AG09309 (cell line): ENCODE measurements around the gene ARPP21.

Experiments
- DNase-seq: peaks from one replicate; pipeline ENCODE4 v3.0.0-alpha.2; 2010; ENCODE audit warnings: low read depth
- H3K4me3 ChIP-seq: 2 replicates; pipeline ENCODE4 v1.5.1; 2011; ENCODE audit warnings: mild to moderate bottlenecking, low read depth, low read length, moderate library complexity; ENCODE audit not compliant: control insufficient read depth
- TF ChIP-seq, protein P1 (sequence below): IDR thresholded peaks from 2 replicates; pipeline ENCODE4 v1.5.1; 2011; ENCODE audit warnings: mild to moderate bottlenecking, low read depth, low read length, inconsistent platforms; ENCODE audit not compliant: insufficient read depth, control insufficient read depth; ENCODE audit errors: missing control alignments

Gene ARPP21

DNA sequence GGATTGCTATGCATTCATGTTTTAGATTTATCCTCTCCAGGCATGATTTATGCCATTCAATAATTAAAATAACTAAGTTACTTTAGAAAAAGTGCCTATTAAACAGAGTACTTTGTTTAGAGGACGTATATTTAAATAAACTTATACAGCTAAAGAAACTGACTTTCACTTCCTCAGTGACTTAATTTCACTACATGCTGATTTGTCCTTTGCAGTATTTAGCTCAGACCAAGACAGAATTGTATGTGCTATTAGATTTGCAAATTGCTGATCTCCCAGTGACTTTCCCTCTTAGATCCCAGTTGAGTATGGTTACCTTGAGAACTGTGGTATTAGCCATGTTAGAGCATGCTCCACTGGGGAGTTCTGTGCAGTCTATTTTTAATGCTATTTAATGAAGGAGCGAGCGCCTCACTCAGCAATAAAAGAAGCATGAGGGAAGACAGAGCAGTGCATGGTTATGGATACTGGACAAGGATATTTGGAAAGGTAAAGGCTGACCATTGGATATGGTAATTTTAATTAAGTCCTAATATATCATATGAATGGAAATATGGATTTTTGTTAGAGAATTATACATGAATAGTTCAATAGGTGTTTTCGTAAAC is 2.7 kb downstream of the ARPP21 start:
- no peak overlapping the region for H3K4me3 ChIP-seq
- DNase-seq: no peak
- TF ChIP-seq, protein P1, sequence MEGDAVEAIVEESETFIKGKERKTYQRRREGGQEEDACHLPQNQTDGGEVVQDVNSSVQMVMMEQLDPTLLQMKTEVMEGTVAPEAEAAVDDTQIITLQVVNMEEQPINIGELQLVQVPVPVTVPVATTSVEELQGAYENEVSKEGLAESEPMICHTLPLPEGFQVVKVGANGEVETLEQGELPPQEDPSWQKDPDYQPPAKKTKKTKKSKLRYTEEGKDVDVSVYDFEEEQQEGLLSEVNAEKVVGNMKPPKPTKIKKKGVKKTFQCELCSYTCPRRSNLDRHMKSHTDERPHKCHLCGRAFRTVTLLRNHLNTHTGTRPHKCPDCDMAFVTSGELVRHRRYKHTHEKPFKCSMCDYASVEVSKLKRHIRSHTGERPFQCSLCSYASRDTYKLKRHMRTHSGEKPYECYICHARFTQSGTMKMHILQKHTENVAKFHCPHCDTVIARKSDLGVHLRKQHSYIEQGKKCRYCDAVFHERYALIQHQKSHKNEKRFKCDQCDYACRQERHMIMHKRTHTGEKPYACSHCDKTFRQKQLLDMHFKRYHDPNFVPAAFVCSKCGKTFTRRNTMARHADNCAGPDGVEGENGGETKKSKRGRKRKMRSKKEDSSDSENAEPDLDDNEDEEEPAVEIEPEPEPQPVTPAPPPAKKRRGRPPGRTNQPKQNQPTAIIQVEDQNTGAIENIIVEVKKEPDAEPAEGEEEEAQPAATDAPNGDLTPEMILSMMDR: no peak

DNA sequence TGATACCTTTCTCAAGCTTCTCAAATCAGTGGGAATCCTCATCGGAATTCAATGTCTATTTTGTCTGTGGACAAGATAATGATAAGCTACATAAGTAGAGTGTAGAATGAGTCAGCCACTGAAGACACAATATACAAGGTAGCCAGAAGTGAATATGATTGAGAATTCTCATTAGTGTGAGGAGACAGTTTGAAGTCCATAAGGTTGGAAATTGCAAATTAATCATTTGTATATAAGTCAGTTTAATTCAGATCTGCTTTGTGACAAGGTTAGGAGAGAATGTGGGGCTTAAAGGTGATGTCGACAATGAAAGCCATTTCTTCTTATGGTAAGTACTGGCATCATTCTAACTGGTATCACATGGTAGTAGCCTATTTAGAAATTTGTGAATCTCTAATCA is 4.2 kb downstream of the ARPP21 start:
- H3K4me3 ChIP-seq: no peak overlapping the region
- TF ChIP-seq, protein P1: no peak
- DNase-seq: no peak

DNA sequence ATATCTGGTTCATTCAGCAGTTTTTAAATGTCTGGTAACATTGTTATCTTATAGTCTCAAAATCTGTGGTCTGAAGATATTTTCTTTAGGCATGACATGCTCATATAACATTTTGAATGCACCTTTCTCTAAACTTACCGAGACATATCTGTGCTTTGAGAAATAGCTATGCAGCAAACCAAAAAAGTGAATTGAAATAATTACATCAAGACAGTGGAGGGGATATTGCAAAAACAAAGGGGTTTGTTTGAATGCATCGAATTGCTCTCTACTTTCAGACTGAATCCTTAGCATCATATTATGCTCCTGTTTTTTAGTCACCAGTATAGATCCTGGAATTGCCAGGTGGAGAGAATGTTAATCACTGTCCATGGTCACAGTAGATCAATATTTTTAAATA is 5.1 kb downstream of the ARPP21 start:
- no peak overlapping the region for H3K4me3 ChIP-seq
- no peak for DNase-seq
- TF ChIP-seq, protein P1: no peak

DNA sequence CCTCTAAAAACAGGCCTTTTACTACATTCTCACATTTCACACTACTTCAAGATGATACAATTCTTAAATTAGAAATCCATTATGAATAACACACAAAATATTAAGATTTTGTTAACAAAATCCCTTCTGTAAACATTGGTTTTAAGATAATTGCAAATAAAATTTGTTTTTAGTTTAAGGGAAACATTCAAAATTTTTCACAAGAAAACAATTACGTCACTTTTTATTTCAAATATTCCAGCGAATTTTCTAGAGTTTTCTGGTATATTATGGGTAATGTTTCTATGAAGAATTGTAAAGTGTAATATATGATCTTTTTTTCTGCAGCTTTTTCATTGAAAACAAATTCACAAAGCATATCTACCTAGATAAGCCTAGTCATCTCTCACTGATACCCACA is 5.9 kb downstream of the ARPP21 start:
- TF ChIP-seq, protein P1: no peak
- H3K4me3 ChIP-seq: no peak overlapping the region
- no peak for DNase-seq

DNA sequence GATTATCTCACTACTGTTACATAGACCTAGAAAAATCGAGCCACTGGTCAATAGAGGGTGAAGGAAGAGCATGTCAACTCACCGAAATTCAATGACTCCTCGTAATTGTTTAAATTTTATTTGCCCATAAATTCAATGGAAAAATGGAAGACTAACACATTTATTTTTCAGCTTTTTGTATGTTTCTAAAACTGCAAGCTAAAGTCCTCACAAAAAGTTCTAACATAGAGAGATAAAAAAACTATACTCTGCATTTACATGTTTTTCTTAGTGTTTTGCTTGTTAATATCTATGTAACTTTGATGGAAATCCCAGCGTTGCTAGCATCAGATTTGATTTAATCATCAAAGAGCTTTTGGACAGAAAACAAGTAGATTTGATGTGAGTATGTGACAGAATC is 6.8 kb downstream of the ARPP21 start:
- no peak overlapping the region for H3K4me3 ChIP-seq
- no peak for DNase-seq
- TF ChIP-seq, protein P1: no peak

DNA sequence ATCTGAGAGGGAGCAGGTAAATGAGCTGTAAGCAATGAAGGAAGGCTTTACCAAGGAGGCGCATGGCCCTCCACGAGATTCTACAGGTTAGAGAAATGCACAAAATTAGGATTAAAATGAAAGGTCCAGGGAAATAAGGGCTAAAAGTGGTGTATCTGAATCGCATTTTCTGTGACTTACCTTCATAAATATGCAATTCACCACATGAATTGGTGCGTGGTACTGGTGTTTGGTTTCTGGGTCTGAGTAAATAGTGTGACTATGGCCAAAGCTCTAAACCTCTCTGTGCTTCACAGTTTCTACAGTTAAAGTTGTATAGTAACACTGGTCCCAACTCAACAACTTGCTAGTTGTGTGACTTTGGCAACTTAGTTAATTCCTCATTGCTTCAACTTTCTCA is 8.1 kb downstream of the ARPP21 start:
- no peak overlapping the region for H3K4me3 ChIP-seq
- TF ChIP-seq, protein P1: no peak
- no peak for DNase-seq

DNA sequence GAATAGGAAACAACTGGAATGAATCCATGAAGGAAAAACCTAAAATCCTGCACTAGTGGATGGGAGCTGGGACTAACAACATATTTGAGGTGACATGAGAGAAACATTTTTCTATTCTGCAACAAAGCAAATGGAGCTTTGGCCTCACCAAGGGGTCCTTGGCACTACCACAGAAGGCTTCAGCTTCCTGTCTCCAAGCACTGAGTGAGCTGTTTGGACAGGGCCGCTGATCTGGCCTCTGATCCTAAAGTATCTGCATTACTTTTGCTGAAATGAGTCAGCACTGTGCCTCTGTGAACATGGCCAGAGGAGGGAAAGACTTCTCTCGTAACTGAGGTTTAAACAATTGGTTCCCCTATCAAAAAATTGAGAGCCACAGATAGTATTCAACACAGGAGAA is 9.0 kb downstream of the ARPP21 start:
- TF ChIP-seq, protein P1: no peak
- H3K4me3 ChIP-seq: no peak overlapping the region
- DNase-seq: no peak
